ENCODE results near the gene EXTL2.

GRCh38 chr1:100893718-100894117 lies 924 bp downstream of the EXTL2 start:
- TF ChIP-seq TAF1 (IDR thresholded peaks at IDR 0.05; ENCODE audit: borderline replicate concordance, insufficient read depth, low read length): no peak
- no peak for TF ChIP-seq REST (IDR thresholded peaks at IDR 0.05; ENCODE audit: insufficient read depth in 1 of 2, low read depth in 2 of 2, low read length in 2 of 2)
- TF ChIP-seq POLR2AphosphoS5 (IDR thresholded peaks at IDR 0.05; ENCODE audit: low read depth, low read length): no peak
- TF ChIP-seq SIN3A (IDR thresholded peaks at IDR 0.05; ENCODE audit: borderline replicate concordance, insufficient read depth, low read length): no peak
- no peak for TF ChIP-seq FOXP2 (optimal IDR thresholded peaks at IDR 0.05; ENCODE audit: borderline replicate concordance, extremely low read depth, extremely low read length, insufficient read depth)
